K562 (cell line): ENCODE results near the gene PHF5A. TPM values are rescaled to one million over a fixed set of nuclear protein-coding genes. Genes with fewer than 3 reads are reported as not detected.

ENCODE experiments used
- ATAC-seq: fragments of 200-7000 bp; cut with Tn5 transposase; 3 replicates; pipeline ENCODE4 v1.9.1; 2020; ENCODE audit warnings: moderate library complexity
- BruUV-seq: library from RNA; stranded (reverse); fragments of 400-500 nt; replicated peaks from 2 replicates; lab custom pipeline; 2021; lab: Mats Ljungman, UMichigan
- CTCF ChIA-PET: fragments of 300-600 bp; formaldehyde crosslinking; extraction: SDS; loops from one replicate; lab custom pipeline; 2021; ENCODE audit warnings: low intra/inter-chr PET ratio; lab: Yijun Ruan, JAX
- POLR2A ChIA-PET: fragments of 300-600, 350-650 bp; sonication (Branson Sonifier 250); formaldehyde crosslinking; extraction: SDS; loops from one replicate; lab custom pipeline; 2021; ENCODE audit warnings: antibody characterized with exemption, inconsistent platforms; lab: Yijun Ruan, JAX
- DNase-seq, 4 experiments: peaks; one replicate each; pipeline versions ENCODE4 v3.0.0 to v3.0.0-alpha.2; 2011 to 2018; ENCODE audit warnings: low spot score in 3 of 4, mixed read lengths in 3 of 4; ENCODE audit errors: extremely low read depth in 1 of 4
- FAIRE-seq: peaks from 2 replicates; lab custom pipeline; 2011; peaks lifted over from hg19 to GRCh38; lab: Jason Lieb, UNC
- H2AFZ ChIP-seq: 2 replicates; pipeline ENCODE4 v1.6.0; 2011; ENCODE audit warnings: low read depth, low read length, control low read depth, inconsistent platforms
- H3K27ac ChIP-seq: fragments of 200-600 bp; 3 replicates; pipeline ENCODE4 v1.8.0; 2011; ENCODE audit warnings: low read depth, mild to moderate bottlenecking, control low read depth, inconsistent platforms, low read length, moderate library complexity, mixed read lengths; ENCODE audit errors: extremely low read depth
- H3K27me3 ChIP-seq, 2 experiments: fragments of 300-600 bp in 1 of 2; 2 replicates in 1 of 2; 3 replicates in 1 of 2; pipeline versions ENCODE4 v1.6.0 to v1.8.0; 2011; ENCODE audit warnings: inconsistent platforms in 2 of 2, low read length in 2 of 2, mild to moderate bottlenecking in 1 of 2, mixed read lengths in 1 of 2, moderate library complexity in 1 of 2; ENCODE audit not compliant: control insufficient read depth in 2 of 2, insufficient read depth in 2 of 2
- H3K36me3 ChIP-seq: fragments of 300-600 bp; 3 replicates; pipeline ENCODE4 v1.8.0; 2011; ENCODE audit warnings: mild to moderate bottlenecking, low read length, inconsistent platforms; ENCODE audit not compliant: control insufficient read depth, insufficient read depth
- H3K4me1 ChIP-seq, 2 experiments: fragments of 200-600 bp in 1 of 2; replicated peaks in 1 of 2; 2 replicates in 1 of 2; 3 replicates in 1 of 2; pipeline versions ENCODE4 v1.5.1 to v1.8.0; 2011; ENCODE audit warnings: inconsistent platforms in 2 of 2, low read length in 2 of 2, mild to moderate bottlenecking in 1 of 2, mixed read lengths in 1 of 2, moderate library complexity in 1 of 2; ENCODE audit not compliant: control insufficient read depth in 2 of 2, insufficient read depth in 2 of 2
- H3K4me2 ChIP-seq: 2 replicates; pipeline ENCODE4 v1.6.1; 2011; ENCODE audit warnings: low read length, control low read depth, inconsistent platforms, mixed read lengths; ENCODE audit not compliant: insufficient read depth
- H3K4me3 ChIP-seq: fragments of 200-600 bp; sonication (generic), shearing (Covaris generic); 2 replicates; pipeline ENCODE4 v1.5.1; 2016; ENCODE audit warnings: control low read depth, inconsistent platforms
- H3K79me2 ChIP-seq: fragments of 200-600 bp; 3 replicates; pipeline ENCODE4 v1.8.0; 2011; ENCODE audit warnings: low read length, inconsistent platforms; ENCODE audit not compliant: control insufficient read depth, insufficient read depth
- H3K9ac ChIP-seq, 2 experiments: 2 replicates each; pipeline versions ENCODE4 v1.6.0 to v1.6.1; 2011; ENCODE audit warnings: low read depth in 2 of 2, low read length in 2 of 2, control low read depth in 1 of 2, inconsistent platforms in 1 of 2, mild to moderate bottlenecking in 1 of 2, mixed read lengths in 1 of 2; ENCODE audit not compliant: insufficient read depth in 1 of 2
- H3K9me1 ChIP-seq: one replicate; pipeline ENCODE4 v1.6.0; 2011; ENCODE audit warnings: inconsistent platforms, mild to moderate bottlenecking, low read length, moderate library complexity; ENCODE audit not compliant: control insufficient read depth, insufficient read depth
- H3K9me3 ChIP-seq: replicated peaks from 2 replicates; pipeline ENCODE4 v1.5.1; 2011; ENCODE audit warnings: low read depth, low read length, inconsistent platforms; ENCODE audit not compliant: control insufficient read depth, insufficient read depth
- H4K20me1 ChIP-seq: replicated peaks from 2 replicates; pipeline ENCODE4 v1.6.1; 2011; ENCODE audit warnings: low read length, inconsistent platforms, mixed read lengths; ENCODE audit not compliant: control insufficient read depth, insufficient read depth
- BDP1 ChIP-seq: IDR thresholded peaks from 3 replicates; pipeline ENCODE4 v1.6.1; 2011; ENCODE audit not compliant: insufficient read length, insufficient read depth
- HNRNPLL ChIP-seq: fragments of 200-400 bp; formaldehyde crosslinking; IDR thresholded peaks from 2 replicates; pipeline ENCODE4 v1.6.1; 2017; ENCODE audit warnings: low read length, low read depth, mild to moderate bottlenecking; ENCODE audit not compliant: poor library complexity, severe bottlenecking
- IFI16 ChIP-seq: fragments of 250-450 bp; sonication (Bioruptor Pico); IDR thresholded peaks from 2 replicates; pipeline ENCODE4 v2.1.2; 2022; ENCODE audit warnings: mild to moderate bottlenecking, inconsistent platforms
- JUND ChIP-seq, 2 experiments: IDR thresholded peaks; 2 replicates in 1 of 2; 3 replicates in 1 of 2; pipeline ENCODE4 v1.6.1; 2011; ENCODE audit warnings: borderline replicate concordance in 2 of 2, low read depth in 2 of 2, low read length in 2 of 2, improper control_type of control experiment in 1 of 2, missing biosample characterization in 1 of 2, missing genetic modification characterization in 1 of 2, missing genetic modification reagents in 1 of 2
- SMC3 ChIP-seq: conservative IDR thresholded peaks from 2 replicates; pipeline ENCODE4 v1.6.1; 2011; ENCODE audit warnings: low read depth, low read length, improper control_type of control experiment; ENCODE audit not compliant: insufficient read depth
- ZNF133 ChIP-seq: fragments of 250-450 bp; sonication (Bioruptor Pico); IDR thresholded peaks from 2 replicates; pipeline ENCODE4 v1.4.0; 2020; ENCODE audit warnings: mild to moderate bottlenecking
- ZNF143 ChIP-seq: sonication (generic); formaldehyde crosslinking; IDR thresholded peaks from 2 replicates; pipeline ENCODE4 v1.9.0; 2022; ENCODE audit warnings: mild to moderate bottlenecking, missing genetic modification reagents
- ZNF354B ChIP-seq: fragments of 250-450 bp; sonication (Bioruptor Pico); IDR thresholded peaks from 2 replicates; pipeline ENCODE4 v1.4.0; 2020
- ZNF766 ChIP-seq: fragments of 200-800 bp; sonication (Bioruptor generic); conservative IDR thresholded peaks from 2 replicates; pipeline ENCODE4 v1.6.1; 2016; ENCODE audit warnings: missing genetic modification characterization, missing compliant biosample characterization
- WGBS: fragments of 100-300 bp; shearing (Covaris generic); methylation state at CpG from one replicate; pipeline ENCODE4 v1.1.6; 2016; ENCODE audit warnings: low coverage, mixed read lengths; ENCODE audit not compliant: insufficient coverage; ENCODE audit errors: missing lambda C conversion rate; 5-methylcytosine and 5-hydroxymethylcytosine counted together
- in situ Hi-C: fragments of 300-500 bp; cut with MboI; formaldehyde crosslinking; loops from 4 replicates; pipeline ENCODE4 v1.15.0; 2018; ENCODE audit warnings: inconsistent platforms, mixed read lengths
- intact Hi-C: fragments of 100-400 bp; cut with micrococcal nuclease; formaldehyde crosslinking; loops from 2 replicates; pipeline ENCODE4 v1.14.2; 2022
- polyA plus RNA-seq, 8 experiments: library from polyadenylated mRNA; depleted of rRNA in 4 of 8; stranded (reverse) in 5 of 8; unstranded in 3 of 8; fragments of >200 nt; fragmentation: Nextera tagmentation in 2 of 8; fragmentation: Illumina TruSeq in 1 of 8; extraction: Ambion mirVana in 2 of 8; extraction: Trizol in 1 of 8; gene quantifications; 2 replicates each; pipeline versions ENCODE4 v1.2.1 to v1.2.3, GENCODE V29; 2011 to 2014; ENCODE audit warnings: inconsistent platforms in 1 of 8, missing spikeins in 1 of 8
- total RNA-seq, 7 experiments: library from RNA; depleted of rRNA in 6 of 7; stranded (reverse); fragments of >200 nt in 6 of 7; fragmentation: Illumina TruSeq in 2 of 7; extraction: Trizol in 2 of 7; gene quantifications; 2 replicates each; pipeline versions ENCODE4 v1.2.1 to v1.2.3, GENCODE V29; 2011 to 2021; ENCODE audit warnings: low replicate concordance in 1 of 7
- TF ChIP-seq, protein P1 (sequence below): fragments of 250-450 bp; sonication (Bioruptor Pico); IDR thresholded peaks from 2 replicates; pipeline ENCODE4 v1.4.0; 2020
- TF ChIP-seq, protein P2 (sequence below): IDR thresholded peaks from 2 replicates; pipeline ENCODE4 v1.6.1; 2016; ENCODE audit warnings: missing genetic modification characterization, missing compliant biosample characterization

The PHF5A gene
- total and polyA plus RNA-seq, 9 of the 15 experiments (the other 6 are each of a cell fraction or from before 2014, with no cell fraction given): 14.2 to 144 (median 101) TPM

DNA sequence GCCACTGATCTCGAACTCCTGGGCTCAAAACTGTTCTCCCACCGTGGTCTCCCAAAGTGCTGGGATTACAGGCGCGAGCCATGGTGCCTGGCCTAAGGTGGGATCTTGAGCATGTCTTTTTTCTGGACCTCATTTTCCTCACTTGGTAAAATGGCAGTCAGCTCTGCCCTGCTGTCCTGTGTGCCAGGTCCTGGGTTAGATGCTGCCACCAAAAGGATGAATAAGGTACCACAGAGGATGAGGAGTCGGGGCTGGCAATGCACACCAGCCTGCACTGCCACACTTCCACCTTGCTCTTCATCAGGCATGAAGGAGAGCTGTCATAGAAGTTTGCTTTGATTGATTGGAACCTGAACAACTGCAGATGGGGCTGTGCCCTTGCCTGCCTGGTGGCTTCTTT lies 32.7 kb upstream of the PHF5A start:
- no peak overlapping the region for H3K9ac ChIP-seq
- 92% methylated on average over 5 of the region's 5 CpGs for WGBS
- ChIA-PET POLR2A (interaction anchor here (0.8 kb wide), 1 partner anchor 14 kb away, joined by 4 read pairs; no protein-coding TSS in a partner anchor), CTCF (no interaction called here)
- BruUV-seq: no TSS peak
- no peak overlapping the region for H2AFZ ChIP-seq
- intact Hi-C loops: no loop called here
- H3K79me2 ChIP-seq: peaks cover 45% of the 10 kb centered on the region
- no peaks in the 10 kb centered on the region; a peak in 3 of 5 replicates for H3K4me1 ChIP-seq
- H4K20me1 ChIP-seq: peaks cover 12% of the 10 kb centered on the region; the same call in 1 of the 2 replicates
- no peak overlapping the region for H3K4me3 ChIP-seq
- H3K36me3 ChIP-seq: peaks cover 61% of the 10 kb centered on the region; the same call in 2 of the 3 replicates
- H3K4me2 ChIP-seq: no peak overlapping the region
- H3K27me3 ChIP-seq: no peaks in the 10 kb centered on the region
- FAIRE-seq: no peak
- H3K9me3 ChIP-seq: no peaks in the 10 kb centered on the region
- H3K9me1 ChIP-seq: no peaks in the 10 kb centered on the region
- DNase-seq: no peak
- no peak for ATAC-seq
- H3K27ac ChIP-seq: no peak overlapping the region
- TF ChIP-seq, protein P1, sequence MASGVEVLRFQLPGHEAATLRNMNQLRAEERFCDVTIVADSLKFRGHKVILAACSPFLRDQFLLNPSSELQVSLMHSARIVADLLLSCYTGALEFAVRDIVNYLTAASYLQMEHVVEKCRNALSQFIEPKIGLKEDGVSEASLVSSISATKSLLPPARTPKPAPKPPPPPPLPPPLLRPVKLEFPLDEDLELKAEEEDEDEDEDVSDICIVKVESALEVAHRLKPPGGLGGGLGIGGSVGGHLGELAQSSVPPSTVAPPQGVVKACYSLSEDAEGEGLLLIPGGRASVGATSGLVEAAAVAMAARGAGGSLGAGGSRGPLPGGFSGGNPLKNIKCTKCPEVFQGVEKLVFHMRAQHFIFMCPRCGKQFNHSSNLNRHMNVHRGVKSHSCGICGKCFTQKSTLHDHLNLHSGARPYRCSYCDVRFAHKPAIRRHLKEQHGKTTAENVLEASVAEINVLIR: no peak
- TF ChIP-seq ZNF133 (CRISPR knock-in tag): no peak
- no peak for TF ChIP-seq HNRNPLL
- no peak for TF ChIP-seq BDP1
- no peak for TF ChIP-seq JUND (IDR thresholded peaks at IDR 0.05; ENCODE audit: borderline replicate concordance, low read depth, low read length)
- TF ChIP-seq JUND (tag; IDR thresholded peaks at IDR 0.05; ENCODE audit: borderline replicate concordance, low read depth, low read length): no peak
- TF ChIP-seq, protein P2, sequence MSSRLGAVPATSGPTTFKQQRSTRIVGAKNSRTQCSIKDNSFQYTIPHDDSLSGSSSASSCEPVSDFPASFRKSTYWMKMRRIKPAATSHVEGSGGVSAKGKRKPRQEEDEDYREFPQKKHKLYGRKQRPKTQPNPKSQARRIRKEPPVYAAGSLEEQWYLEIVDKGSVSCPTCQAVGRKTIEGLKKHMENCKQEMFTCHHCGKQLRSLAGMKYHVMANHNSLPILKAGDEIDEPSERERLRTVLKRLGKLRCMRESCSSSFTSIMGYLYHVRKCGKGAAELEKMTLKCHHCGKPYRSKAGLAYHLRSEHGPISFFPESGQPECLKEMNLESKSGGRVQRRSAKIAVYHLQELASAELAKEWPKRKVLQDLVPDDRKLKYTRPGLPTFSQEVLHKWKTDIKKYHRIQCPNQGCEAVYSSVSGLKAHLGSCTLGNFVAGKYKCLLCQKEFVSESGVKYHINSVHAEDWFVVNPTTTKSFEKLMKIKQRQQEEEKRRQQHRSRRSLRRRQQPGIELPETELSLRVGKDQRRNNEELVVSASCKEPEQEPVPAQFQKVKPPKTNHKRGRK (tag): no peak
- TF ChIP-seq ZNF143 (CRISPR knock-in tag): no peak
- TF ChIP-seq SMC3: no peak
- no peak for TF ChIP-seq IFI16 (CRISPR knock-in tag)
- no peak for TF ChIP-seq ZNF766
- no peak for TF ChIP-seq ZNF354B
- in situ Hi-C loops: no loop called here
